Renal cortex interstitium (tissue), 11 donors: ENCODE results near the gene P2RY13. TPM values are rescaled to one million over a fixed set of nuclear protein-coding genes. Genes with fewer than 3 reads are reported as not detected.

Source experiments
- DNase-seq, 11 donors: peaks; one replicate each; pipeline ENCODE4 v3.0.0-alpha.2; 2013; ENCODE audit warnings: low read depth in 9 of 11, low spot score in 4 of 11; ENCODE audit errors: extremely low read depth in 1 of 11
- polyA plus RNA-seq, 3 donors: library from polyadenylated mRNA; unstranded; fragments of 120-200 nt; gene quantifications; one replicate each; pipeline ENCODE4 v1.2.1, GENCODE V29; 2013; ENCODE audit not compliant: insufficient read length in 3 of 3

Gene P2RY13
- polyA plus RNA-seq, 3 donors: 0.33 to 1.5 (median 1.5) TPM

DNA sequence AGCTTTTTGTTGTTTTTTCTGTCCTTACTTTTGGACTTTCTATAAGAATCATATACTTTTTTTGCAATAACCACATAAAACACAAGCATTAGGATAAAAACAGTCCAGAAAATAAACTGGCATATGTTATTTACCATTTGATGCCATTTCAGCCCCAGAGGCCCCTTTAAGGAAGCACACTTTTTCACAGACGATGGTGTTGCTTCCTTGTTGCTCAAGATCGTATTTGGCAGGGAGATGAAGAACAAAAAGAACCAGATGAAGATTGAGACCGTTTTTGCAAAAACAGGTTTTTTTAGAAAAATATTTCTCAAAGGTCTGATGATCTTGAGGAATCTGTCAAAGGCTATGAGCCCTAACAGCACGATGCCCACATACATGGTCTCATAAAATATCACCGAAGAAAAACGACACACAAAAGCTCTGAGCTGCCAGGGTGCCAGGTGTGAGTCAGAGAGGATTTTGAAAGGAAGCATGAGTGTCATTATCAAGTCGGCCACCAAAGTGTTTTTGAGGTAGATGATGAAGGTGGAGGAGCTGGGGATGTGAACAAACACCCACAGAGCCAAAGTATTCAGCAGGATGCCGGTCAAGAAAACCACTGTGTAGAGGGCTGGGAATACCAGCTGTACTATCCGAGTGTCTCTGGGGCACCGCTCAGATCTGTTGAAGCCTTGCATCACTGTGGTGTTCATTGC is 902 bp downstream of the P2RY13 start:
- DNase-seq: no peak

DNA sequence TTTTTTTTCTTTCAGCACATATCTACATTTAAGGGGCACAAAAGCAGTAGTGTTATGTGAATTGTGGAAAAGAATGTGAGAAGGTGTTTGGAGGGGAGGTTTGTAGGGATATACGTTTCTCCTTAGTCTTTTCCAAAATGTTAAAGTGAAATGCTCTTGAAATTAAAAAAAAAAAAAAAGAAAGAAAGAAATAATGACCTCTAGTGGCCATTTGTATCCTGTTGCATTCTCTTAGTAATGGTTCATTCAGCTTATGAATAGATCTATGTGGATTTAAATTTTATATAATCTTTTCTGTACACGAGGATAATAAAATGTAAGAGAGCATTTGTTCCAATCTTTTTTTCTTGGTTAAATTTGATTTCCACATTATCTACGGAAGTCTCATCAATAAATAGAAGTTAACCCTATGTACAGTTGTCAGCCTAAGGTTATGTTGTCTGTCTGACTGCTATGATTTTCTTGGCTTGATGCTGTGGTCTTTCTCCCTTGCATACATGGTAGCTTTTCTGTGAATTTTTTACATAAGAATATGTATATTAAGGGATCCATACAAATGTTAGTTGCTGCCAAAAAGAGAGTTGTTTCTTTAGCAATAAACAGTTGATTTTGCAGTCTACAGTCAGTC is 1.7 kb downstream of the P2RY13 start:
- peak in 1 of 11 donors; percentile 6 for DNase-seq

GRCh38 chr3:151322511-151322910 is 6.8 kb downstream of the P2RY13 start:
- DNase-seq: no peak

DNA sequence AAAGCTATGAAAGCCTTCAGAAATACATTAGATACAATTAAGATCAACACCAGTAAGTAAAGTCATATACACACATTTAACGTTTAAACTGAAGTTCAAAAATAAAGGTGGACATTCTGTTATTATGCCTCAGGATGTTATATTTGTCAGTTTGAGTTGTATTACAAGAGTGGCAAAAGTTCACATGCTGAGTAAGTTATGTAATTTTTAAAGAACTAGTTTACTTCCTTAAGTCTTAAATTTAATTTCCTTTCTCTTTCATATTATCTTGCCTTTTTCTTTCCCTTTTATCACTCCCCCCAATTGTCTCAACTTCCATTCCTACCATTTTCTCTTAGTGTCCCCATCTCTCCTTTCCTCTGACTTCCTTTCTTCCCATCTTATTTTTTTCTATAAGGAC is 7.8 kb downstream of the P2RY13 start:
- DNase-seq: no peak

GRCh38 chr3:151320131-151320530 is 9.2 kb downstream of the P2RY13 start:
- DNase-seq: no peak

GRCh38 chr3:151319628-151320027 is 9.7 kb downstream of the P2RY13 start:
- DNase-seq: no peak

DNA sequence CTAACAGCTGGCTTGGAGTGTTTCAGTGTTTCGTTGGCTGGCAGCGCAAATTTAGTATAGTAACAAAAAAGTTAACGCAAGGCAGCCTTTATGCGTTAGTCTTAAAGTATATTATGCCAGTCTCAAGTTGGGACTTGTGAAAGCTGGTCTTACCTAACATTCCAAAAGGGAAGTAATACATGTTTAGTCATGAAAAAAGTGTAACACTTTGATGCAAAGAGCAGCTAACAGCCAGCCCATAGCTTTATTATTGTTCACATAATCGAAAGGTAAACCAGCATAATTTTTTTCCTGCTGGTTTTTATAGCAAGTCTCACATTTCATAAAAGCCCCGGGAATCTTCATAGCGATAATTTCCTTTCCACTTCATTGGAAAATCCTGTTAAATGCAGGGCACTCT is 10.4 kb downstream of the P2RY13 start:
- DNase-seq: no peak

DNA sequence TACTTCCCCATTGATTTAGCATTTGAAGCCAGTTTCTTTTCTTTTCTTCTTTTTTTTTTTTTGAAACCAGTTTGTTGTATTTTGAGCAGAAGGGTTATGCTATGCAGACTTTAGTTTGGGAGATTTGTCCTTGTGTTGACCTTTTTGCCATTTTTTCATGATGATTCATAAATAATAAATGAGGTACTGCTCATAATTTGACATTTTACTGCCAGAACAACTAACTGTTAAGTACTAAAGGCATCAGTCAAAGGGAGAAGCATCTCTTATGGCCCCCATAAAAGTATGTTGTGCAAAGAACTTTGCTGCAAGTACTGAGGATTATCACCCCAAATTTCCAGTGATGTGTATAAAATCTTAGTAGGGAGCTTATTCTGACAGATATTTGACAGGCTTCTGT is 11.0 kb downstream of the P2RY13 start:
- DNase-seq: no peak

- DNase-seq: no peak
These were observed 12.9 kb downstream of the P2RY13 start, which contains the start of gene GPR87 for GRCh38 chr3:151316267-151316991. TSS of gene GPR87 (minus strand) at chr3:151316820. CDS start at chr3:151300100, 16,720 bp downstream.

DNA sequence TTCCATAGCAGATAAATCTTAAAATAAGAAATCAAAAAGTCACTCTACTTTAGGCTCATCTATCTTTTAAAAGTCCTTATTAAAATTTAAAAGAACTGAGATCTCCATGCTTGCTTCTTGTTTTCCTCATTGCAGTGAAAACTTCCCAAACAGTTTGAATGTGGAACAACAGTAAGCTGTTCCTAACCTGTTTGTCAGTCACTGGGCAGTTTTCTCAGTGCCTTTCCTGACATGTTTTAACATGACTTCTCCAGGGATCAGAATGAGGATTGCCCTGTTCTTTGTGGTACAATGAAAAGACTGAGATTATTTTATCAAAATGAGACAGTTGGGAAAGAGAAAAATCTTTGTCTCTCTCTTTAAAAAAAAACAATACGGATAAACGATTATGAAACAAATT is 13.5 kb downstream of the P2RY13 start:
- DNase-seq: no peak

DNA sequence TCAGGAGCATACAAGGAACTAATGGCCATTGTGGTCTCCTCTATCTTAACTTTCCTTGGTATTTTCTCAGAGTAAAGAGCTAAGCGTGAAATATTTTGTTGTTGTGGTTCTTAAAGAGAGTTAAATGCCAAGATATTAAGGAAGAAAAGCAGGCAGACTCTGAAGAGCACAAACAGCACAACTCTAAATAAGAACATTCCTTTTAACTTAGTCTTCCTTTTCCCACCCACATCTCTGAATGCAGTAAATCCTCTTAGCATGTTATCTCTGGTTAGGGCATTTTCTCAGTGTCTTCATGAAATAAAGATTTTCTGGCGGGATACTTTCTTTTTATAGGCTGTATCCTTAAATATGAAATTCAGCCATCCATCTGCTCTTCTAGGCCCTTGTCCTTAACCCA is 14.2 kb downstream of the P2RY13 start:
- DNase-seq: no peak

DNA sequence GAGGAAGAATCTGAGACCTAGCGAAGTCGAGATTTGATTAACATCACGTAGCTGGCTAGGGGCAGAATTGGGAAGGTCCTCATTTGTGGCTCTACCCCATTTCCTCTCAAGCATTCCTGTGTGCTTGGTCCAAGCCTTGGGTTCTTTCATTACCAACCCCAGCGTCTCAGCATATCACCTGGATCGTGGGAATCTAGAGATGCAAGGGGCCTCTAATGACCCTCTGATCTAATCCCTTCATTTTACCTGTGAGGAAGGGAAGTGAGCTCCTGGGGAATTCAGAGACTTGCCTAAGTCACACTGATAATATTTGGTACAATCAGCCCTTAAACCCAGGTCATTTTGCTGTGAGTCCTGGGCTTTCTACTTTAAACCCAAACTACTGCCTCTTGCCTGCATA is 14.8 kb downstream of the P2RY13 start:
- DNase-seq: no peak

GRCh38 chr3:151314137-151314536 is 15.2 kb downstream of the P2RY13 start:
- DNase-seq: no peak

GRCh38 chr3:151312972-151313371 is 16.4 kb downstream of the P2RY13 start:
- no peak for DNase-seq

DNA sequence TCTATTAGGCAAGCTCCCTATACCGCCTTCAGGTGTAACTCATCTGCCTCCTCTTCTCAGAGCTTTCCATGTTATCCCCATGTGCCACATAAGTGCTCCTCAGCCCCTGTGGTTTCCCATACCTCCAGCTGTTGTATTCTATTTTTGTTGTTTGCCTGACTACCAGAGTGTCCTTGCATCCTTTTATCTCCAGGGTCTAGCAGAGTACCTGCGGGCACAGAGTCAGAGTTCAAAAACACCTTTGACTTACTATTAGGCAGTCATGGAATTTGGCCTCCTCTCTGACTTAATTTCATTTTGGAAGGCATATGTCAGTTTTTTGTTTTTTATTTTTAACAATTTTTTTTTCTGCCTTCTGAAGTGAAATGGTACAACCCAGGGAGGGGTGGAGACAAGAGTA is 19.8 kb downstream of the P2RY13 start:
- no peak for DNase-seq

DNA sequence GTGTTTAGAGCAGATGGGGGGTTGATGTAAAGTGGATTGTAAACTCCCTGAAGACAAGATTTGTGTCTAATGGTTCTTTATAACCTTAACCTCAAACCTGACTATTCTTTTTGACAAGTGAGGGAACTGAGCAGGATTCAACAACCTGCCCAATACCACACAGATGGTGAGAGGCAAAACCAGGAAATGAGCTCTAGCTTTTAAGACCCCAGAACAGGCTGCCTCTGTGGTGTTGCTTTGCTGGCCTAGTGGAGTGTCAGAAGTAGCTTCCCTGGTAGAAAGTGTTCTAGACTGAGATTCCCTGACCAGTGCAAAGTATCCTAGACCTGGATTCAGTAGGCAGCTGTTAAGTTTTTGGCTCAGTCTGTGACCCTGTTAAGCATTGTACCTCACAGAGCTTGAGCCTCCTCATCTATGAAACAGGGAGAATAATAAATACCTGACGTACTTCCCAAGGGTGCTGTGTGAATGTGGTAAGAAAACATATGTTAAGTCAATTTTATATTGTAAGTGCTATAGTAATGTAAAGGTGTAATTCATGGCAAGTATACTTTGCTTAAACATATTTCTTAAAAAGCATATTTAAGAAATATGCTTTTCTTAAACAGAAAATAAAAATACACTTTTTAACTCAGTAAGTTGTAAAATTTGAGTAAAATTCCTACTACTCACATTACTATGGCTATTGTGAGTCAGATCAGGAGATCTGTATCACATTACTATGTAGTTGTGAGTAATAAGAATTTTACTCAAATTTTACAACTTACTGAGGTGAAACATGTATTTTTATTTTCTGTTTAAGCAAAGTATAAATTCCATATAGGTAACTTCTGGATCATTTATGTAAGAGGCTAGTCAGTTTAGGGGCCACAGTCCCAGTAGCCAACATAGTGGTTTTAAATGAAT is 21.5 kb downstream of the P2RY13 start:
- no peak for DNase-seq

DNA sequence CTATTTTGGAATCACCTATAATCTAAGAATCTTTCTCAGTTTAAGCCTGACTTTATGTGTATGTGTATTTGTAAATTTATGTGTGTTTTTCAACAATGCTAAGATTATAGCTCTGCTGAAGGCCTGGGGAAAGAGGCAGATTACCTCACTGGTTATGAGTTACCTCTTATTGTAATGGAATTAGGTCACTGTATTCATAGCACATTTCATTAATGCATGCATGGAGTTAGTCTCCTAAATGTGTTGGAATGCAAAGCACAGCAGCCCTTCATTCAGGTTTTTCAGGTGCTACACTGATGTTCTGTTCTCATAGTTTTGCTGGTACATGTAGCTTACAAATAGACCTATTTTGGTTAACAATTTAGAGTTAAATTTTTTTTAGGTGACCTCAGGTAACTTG is 22.2 kb downstream of the P2RY13 start:
- DNase-seq: no peak

- no peak for DNase-seq
These were observed 23.1 kb downstream of the P2RY13 start for GRCh38 chr3:151306168-151306810.

- no peak for DNase-seq
These were observed 23.6 kb downstream of the P2RY13 start for GRCh38 chr3:151305775-151306151.
